ENCODE data around the gene FAM222B. TPM values are rescaled to one million over a fixed set of nuclear protein-coding genes. Genes with fewer than 3 reads are reported as not detected.

Gene FAM222B
- total and polyA plus RNA-seq, 9 of the 15 experiments (the other 6 are each of a cell fraction or from before 2014, with no cell fraction given): 4.0 to 34.6 (median 7.5) TPM

DNA sequence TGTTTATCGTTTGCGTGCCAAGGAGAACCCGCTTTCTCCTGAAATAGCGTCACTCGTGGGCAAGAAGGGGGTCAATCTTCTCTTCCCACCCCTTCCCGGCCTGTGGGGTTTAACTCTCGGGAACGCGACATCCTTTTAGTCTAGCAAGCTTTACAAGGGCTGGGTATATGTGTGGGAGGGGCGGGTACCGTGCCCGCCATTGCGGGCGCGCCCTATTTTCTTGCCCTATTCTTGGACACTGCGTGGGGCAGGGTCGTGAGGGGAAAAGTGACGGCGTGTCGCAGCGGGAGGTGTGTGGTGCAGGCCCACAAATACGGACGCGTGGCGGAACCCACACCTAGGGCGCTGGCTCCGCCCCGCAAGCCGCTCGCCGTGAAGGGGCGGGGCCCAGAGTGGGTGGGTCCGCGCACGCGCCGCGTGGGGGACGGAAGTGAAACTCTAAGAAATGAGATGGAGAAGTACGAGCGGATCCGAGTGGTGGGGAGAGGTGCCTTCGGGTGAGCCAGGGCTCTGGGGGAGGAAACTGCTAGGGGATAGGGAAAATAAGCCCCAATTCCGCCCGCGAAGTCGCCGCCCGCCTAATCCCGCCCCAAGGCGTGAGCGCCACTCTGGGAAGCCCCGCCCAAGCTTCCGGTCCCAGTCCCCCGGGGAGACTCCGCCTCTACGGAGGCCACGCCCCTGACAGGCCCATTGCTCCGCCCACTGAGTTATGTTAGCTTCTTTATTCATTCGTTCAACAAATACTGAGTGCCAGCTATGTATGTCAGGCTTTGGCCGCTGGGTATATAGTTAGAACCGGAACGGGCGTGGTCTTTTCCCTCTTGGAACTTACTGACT, 114.0 kb downstream of the FAM222B start, which contains the start of gene NEK8 (continued):
- TF ChIP-seq, protein P1, sequence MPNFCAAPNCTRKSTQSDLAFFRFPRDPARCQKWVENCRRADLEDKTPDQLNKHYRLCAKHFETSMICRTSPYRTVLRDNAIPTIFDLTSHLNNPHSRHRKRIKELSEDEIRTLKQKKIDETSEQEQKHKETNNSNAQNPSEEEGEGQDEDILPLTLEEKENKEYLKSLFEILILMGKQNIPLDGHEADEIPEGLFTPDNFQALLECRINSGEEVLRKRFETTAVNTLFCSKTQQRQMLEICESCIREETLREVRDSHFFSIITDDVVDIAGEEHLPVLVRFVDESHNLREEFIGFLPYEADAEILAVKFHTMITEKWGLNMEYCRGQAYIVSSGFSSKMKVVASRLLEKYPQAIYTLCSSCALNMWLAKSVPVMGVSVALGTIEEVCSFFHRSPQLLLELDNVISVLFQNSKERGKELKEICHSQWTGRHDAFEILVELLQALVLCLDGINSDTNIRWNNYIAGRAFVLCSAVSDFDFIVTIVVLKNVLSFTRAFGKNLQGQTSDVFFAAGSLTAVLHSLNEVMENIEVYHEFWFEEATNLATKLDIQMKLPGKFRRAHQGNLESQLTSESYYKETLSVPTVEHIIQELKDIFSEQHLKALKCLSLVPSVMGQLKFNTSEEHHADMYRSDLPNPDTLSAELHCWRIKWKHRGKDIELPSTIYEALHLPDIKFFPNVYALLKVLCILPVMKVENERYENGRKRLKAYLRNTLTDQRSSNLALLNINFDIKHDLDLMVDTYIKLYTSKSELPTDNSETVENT (CRISPR knock-in tag; IDR thresholded peaks at IDR 0.05): peak; percentile 62
- TF ChIP-seq MTA1 (IDR thresholded peaks at IDR 0.05; ENCODE audit: borderline replicate concordance): peak; percentile 84; the same call in 1 of the 2 replicates
- no peak for TF ChIP-seq ZNF445 (CRISPR knock-in tag; IDR thresholded peaks at IDR 0.05; ENCODE audit: low read depth)
- peak; percentile 91 for TF ChIP-seq SUPT5H (IDR thresholded peaks at IDR 0.05)
- peak; percentile 53 for TF ChIP-seq ATF7 (IDR thresholded peaks at IDR 0.05)
- TF ChIP-seq CEBPG (CRISPR knock-in tag; IDR thresholded peaks at IDR 0.05): no peak
- TF ChIP-seq CEBPG (tag; conservative IDR thresholded peaks at IDR 0.05 in 1 of 2, IDR thresholded peaks at IDR 0.05 in 1 of 2): no peak
- TF ChIP-seq, protein P2, sequence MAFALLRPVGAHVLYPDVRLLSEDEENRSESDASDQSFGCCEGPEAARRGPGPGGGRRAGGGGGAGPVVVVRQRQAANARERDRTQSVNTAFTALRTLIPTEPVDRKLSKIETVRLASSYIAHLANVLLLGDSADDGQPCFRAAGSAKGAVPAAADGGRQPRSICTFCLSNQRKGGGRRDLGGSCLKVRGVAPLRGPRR (CRISPR knock-in tag; IDR thresholded peaks at IDR 0.05): no peak
- TF ChIP-seq ZNF12 (CRISPR knock-in tag; IDR thresholded peaks at IDR 0.05): no peak
- no peak for TF ChIP-seq MTF1 (CRISPR knock-in tag; IDR thresholded peaks at IDR 0.05; ENCODE audit: borderline replicate concordance)
- TF ChIP-seq HNRNPL (IDR thresholded peaks at IDR 0.05; ENCODE audit: low read depth, low read length): peak; percentile 68; the same call in 1 of the 2 replicates
- TF ChIP-seq, protein P3, sequence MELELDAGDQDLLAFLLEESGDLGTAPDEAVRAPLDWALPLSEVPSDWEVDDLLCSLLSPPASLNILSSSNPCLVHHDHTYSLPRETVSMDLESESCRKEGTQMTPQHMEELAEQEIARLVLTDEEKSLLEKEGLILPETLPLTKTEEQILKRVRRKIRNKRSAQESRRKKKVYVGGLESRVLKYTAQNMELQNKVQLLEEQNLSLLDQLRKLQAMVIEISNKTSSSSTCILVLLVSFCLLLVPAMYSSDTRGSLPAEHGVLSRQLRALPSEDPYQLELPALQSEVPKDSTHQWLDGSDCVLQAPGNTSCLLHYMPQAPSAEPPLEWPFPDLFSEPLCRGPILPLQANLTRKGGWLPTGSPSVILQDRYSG (tag; conservative IDR thresholded peaks at IDR 0.05; ENCODE audit: low read depth): no peak
- TF ChIP-seq ASH1L (IDR thresholded peaks at IDR 0.05; ENCODE audit: borderline replicate concordance, low read depth, partially characterized antibody): no peak
- TF ChIP-seq HLTF (IDR thresholded peaks at IDR 0.05): 0 out of 2 replicates have a peak, but pooled peaks have one; percentile 50

Data from K562 (cell line).